ENCODE results near the gene TFF3.

Gene TFF3

DNA sequence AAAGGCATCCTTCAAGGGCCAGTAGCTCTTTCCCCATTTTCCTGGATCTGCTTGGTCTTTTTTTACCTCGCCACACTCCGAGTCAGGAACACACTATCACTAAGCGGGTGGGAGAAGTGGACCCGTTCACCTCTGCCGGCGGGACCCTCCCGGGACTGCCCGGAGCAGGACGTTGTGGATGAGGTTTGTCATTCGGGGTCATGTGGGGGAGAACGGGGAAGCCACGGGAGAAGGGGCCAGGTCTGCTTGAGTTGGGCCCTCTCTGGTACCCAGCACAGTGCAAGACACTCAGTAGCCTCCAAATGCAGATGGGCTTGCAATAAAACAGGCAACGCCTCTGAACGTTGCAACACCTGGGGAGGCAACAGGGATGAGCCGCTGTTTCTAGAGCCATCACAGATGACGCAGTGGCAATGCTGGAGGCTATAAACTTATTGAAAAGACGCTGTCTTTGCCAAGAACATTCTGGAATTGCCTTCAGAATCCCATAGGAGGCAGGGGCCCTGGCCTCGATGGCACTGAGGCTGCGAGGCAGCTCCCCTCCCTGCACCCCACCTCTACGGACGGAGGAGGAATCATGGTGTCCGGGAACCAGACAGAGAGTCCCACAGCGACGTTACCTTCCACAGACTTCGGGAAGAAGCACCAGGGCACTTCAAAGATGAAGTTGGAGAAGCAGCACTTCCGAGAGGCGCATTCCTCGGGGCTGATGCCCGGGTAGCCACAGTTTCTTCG, 31.8 kb upstream of the TFF3 start:
- no peak for DNase-seq

DNA sequence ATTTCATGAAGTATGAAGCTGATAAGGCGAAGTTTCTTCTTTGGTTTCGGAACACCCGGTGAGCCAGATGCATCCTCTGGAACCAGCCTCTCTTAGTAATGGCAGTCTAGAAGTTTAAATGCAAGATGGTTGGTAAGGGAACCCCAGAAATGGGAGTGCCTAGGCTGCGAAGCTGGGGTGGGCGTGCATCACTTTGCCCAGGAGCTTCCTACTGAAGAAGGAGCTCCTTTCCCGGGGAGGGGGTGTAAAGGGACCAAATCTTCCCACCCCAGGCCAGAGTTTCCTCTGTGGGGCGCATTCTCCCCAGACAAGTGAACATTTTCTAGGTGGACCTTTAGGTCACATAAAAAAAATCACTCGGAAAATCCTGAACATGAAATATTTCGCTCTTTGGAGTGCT, 31.2 kb upstream of the TFF3 start:
- DNase-seq, result no peak

- no peak for DNase-seq
These were observed 29.4 kb upstream of the TFF3 start for GRCh38 chr21:42344631-42345030.

GRCh38 chr21:42343963-42344510, 28.8 kb upstream of the TFF3 start:
- DNase-seq, result no peak

DNA sequence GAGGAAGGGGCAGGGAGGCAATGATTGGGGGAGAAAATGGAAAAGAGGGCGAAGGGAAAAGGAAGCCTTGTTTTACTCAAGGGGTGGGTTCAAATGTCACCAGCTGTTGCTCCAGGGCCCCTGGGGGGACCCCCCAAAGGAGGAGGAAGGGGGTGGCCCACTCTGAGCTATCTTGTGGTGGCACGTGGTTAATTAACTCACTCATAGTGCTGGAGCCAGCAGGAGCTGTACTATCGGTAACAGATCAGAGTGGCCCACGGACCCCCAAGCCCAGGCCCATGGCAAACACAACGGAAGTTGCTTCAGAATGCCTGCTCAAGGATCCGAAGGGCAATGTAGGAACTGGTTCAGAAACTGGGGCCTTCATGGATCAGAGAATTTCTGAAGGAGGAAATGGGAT, 28.3 kb upstream of the TFF3 start:
- no peak for DNase-seq

- DNase-seq, result no peak
These were observed 27.9 kb upstream of the TFF3 start for GRCh38 chr21:42343101-42343500.

- DNase-seq, result no peak
These were observed 26.8 kb upstream of the TFF3 start for GRCh38 chr21:42341776-42342542.

DNA sequence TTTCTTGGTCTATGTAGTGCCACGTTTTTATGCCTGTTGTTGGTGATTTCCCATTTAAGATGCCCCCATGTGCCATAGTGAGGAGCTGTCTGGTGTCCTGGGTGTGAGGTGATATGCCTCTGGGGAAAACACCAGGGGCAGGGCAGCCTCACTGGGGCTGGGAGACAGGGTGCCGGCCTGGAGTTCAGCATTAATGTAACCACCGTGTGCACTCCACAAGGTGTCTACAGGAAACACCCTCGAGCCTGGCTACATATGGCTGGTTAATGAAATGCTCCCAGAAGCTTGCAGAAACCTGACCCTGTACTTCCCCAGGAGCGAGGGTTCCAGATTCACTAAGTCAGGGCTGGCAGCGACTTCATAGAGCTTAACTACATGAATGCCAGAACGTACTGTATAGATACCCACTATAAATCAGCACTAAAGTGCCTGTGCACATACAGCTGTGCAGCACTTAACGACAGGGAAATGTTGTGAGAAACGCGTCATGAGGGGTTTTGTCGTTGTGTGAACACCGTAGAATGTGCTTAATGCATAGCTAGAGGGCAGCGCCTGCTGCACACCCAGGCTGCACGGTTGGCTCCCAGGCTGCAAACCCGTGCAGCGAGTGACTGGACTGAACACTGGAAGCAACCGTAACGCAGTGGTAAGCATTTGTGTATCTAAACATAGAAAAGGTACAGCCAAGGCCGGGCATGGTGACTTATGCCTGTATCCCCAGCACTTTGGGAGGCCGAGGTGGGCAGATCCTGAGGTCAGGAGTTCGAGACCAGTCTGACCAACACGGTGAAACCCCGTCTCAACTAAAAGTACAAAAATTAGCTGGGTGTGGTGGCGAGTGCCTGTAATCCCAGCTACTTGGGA, 25.2 kb upstream of the TFF3 start:
- no peak for DNase-seq

DNA sequence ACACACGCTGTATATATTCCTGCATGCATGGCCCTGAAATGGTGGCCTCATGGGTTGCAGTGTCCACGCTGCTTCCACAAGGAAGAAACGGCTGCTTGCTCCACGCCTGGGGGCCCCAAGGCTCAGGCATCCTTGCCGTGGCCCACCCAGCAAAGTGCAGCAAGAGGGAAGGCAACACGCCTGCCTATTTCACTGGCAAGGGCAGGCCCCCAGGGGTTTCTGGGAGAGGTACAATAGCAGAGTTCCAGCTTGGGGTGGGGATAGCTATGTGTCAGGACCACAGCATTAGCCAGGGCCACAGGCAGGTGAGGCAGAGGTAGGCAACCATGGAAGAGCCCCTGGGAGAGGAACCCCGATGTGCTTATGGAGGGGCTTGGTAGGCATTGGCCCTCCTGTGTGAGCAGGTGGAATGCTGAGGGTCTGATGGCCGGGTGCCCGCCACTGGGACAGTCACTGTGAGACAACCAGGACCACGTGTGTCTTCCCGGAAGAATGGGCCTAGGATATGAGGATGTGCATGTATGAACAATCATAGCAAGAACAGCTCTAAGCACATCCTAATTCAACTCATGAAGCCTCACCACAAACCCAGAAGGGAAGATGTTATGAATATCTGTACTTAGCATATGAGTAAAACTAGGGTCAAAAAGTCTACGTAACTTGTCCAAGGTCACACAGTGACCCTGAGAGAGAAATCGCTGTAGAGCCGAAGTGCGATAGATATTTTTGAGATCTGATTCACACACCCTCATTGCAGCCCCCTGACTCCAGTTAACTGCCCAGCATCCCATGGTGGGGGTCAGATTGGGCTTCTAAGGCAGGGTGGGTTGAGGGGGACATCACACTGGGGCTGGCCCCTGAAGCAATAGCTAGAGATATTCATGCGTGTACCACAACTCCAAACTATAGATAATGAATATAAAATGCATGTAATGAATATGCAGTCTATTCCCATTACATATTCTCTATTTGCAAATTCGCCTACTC, 23.8 kb upstream of the TFF3 start:
- DNase-seq, result peak; percentile 14

GRCh38 chr21:42337830-42338728, 22.9 kb upstream of the TFF3 start:
- peak; percentile 82 for DNase-seq

DNA sequence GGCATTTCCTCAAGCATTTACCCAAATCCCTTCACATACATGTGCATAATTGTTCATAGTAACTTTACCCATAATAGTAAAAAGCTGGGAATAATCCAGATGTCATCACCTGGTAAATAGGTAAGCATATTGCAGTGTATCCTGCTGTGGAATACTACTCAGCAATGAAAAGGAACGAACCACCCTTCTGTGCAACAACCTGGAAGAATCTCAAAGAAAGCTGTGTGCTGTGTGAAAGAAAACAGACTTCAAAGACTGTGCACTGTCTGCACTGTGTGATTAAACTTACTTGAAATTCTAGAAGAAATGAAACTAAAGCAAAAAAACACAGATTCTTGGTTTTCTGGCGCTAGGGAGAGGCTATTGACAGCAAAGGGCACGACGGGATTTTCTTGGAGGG, 22.1 kb upstream of the TFF3 start:
- no peak for DNase-seq

GRCh38 chr21:42336054-42336453, 20.8 kb upstream of the TFF3 start:
- no peak for DNase-seq

- DNase-seq, result no peak
These were observed 17.5 kb upstream of the TFF3 start for GRCh38 chr21:42332557-42333317.

DNA sequence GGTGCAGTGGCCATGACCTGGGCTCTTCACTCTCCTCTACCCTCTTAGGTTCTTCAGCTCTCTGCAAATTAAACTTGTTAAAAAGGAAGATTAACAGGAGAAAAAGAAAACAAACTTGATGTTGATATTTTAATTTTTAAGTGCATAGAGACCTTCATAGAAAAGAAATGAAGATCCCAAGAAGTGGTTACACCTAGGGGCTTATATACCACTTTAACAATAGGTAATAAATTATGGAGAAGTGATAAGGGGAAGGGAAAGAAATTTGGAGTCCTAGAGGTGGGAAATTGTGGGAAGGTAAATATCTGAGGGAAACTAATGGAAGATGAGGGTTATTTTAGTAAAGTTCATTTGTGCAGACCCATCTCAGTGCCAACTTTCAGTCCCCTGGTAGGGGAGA, 16.5 kb upstream of the TFF3 start:
- no peak for DNase-seq

GRCh38 chr21:42330380-42331371, 15.5 kb upstream of the TFF3 start:
- DNase-seq, result no peak

DNA sequence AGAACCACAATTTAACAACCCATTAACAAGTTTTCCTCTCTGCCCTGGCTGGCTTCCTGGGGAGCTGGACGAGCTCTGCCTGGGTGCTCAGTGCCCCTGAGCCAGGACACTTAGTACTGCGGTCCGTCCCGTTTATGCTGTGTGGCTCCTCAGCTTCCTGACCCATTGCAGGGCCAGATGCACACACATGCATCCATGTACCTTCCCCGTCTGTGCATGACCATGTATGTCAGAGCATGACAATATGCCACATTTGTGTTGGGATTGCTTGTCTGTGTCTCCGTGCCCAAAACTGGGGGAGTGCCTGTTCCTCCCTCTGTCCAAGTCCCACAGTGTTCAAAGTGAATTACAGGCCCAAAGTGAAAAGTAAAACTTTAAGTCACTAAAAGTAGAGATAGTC, 9.7 kb upstream of the TFF3 start:
- DNase-seq, result no peak

- DNase-seq, result no peak
These were observed 6.6 kb upstream of the TFF3 start for GRCh38 chr21:42321845-42322244.

DNA sequence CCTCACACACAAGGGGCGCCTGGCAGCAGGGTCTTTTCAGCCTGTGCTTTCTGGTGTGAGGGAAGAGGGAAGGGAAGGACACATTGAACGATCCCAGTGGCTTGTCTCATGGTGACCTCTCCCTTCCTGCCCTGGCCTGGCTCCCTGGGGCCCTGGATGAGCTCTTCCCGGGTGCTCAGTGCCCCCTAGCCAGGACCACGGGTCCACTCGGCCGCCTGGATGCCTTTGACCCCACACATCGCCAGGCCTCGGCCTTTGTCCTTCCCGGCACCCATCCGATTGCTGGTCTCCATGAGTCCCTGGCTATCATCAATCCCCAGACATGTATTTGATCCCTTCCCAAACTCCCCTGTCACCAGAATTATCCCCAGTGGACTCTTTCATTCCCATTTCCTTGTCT, 6.0 kb upstream of the TFF3 start:
- no peak for DNase-seq

GRCh38 chr21:42320791-42321190, 5.6 kb upstream of the TFF3 start:
- DNase-seq, result no peak
